Glutamatergic neuron (in vitro differentiated cells): ENCODE data around the gene MYOZ3. TPM values are rescaled to one million over a fixed set of nuclear protein-coding genes. Genes with fewer than 3 reads are reported as not detected.

Source experiments
- DNase-seq: peaks from one replicate; pipeline ENCODE4 v3.0.0; 2022
- H3K27ac Mint-ChIP-seq: one replicate; pipeline ENCODE4 v1.8.0; 2020; ENCODE audit warnings: mild to moderate bottlenecking, mixed read lengths, inconsistent platforms; ENCODE audit not compliant: unreplicated experiment
- H3K27me3 Mint-ChIP-seq: one replicate; pipeline ENCODE4 v1.8.0; 2020; ENCODE audit warnings: mild to moderate bottlenecking, moderate library complexity, mixed read lengths, inconsistent platforms; ENCODE audit not compliant: unreplicated experiment
- H3K36me3 Mint-ChIP-seq: one replicate; pipeline ENCODE4 v1.8.0; 2020; ENCODE audit warnings: mild to moderate bottlenecking, mixed read lengths, inconsistent platforms; ENCODE audit not compliant: unreplicated experiment
- H3K4me1 Mint-ChIP-seq: one replicate; pipeline ENCODE4 v1.8.0; 2020; ENCODE audit warnings: mild to moderate bottlenecking, low read depth, mixed read lengths, inconsistent platforms; ENCODE audit not compliant: unreplicated experiment
- H3K4me3 Mint-ChIP-seq: one replicate; pipeline ENCODE4 v1.8.0; 2020; ENCODE audit warnings: mild to moderate bottlenecking, mixed read lengths, inconsistent platforms; ENCODE audit not compliant: unreplicated experiment
- H3K9me3 Mint-ChIP-seq: one replicate; pipeline ENCODE4 v1.8.0; 2020; ENCODE audit warnings: mild to moderate bottlenecking, moderate library complexity, mixed read lengths, inconsistent platforms; ENCODE audit not compliant: unreplicated experiment
- CTCF ChIP-seq: fragments of 200-600 bp; sonication (generic); IDR thresholded peaks from one replicate; pipeline ENCODE4 v1.5.0; 2021; ENCODE audit not compliant: partially characterized antibody, unreplicated experiment
- total RNA-seq: library from RNA; stranded (reverse); fragmentation: NEBNext Ultra II Directional; extraction: Animal tissue kit (Norgen Biotek cat#: 25700); gene quantifications from one replicate; pipeline ENCODE4 v1.2.1, GENCODE V29; 2021; ENCODE audit not compliant: unreplicated experiment

MYOZ3 gene
- total RNA-seq, 1 donor from 2014 or later: 0.64 TPM

DNA sequence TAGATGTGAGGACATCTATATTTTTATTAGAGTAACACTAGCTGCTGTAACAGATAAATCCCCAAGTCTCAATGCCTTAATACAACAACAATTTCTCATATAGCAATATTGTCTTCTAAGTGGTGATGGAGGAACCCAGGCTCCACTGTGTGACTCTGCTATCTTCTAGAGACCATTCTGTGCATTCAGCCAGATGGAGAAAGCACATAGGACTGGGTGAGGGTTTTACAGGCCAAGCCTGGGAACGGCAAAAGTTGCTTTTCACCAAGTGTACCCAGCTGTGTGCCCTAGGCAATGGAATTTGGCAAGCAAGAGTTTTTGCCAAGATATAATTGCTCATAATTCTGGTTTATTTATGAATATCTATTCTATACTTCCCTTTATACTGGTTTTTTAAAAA is 28.1 kb downstream of the MYOZ3 start:
- Mint-ChIP-seq H3K36me3 (peaks cover 8% of the 10 kb centered on the region), H3K4me1 (no peaks in the 10 kb centered on the region), H3K27ac (no peak overlapping the region), H3K27me3 (no peaks in the 10 kb centered on the region), H3K9me3 (no peaks in the 10 kb centered on the region), H3K4me3 (no peak overlapping the region)
- TF ChIP-seq CTCF: no peak
- DNase-seq: no peak

DNA sequence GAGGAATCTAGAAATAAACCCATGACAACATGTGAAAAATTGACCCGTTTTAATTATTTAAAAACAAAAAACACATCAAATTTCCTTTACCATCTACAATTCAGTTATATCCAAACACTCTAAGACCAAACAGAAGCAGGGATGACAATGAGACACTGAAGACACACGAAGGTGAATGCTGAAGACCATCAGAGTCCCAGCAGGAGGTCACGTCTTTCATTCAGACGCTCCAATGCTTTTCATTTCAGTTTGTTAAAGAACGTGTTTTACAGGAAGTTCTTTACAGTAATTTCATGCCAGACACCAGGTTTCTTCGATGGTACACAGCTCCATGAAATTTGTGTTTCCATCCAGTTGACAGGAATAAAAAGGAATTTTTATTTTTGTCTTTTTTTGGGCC is 29.7 kb downstream of the MYOZ3 start:
- H3K27me3 Mint-ChIP-seq: no peaks in the 10 kb centered on the region
- no peak for TF ChIP-seq CTCF
- H3K36me3 Mint-ChIP-seq: peaks cover 8% of the 10 kb centered on the region
- no peaks in the 10 kb centered on the region for H3K4me1 Mint-ChIP-seq
- no peak overlapping the region for H3K27ac Mint-ChIP-seq
- DNase-seq: no peak
- H3K4me3 Mint-ChIP-seq: no peak overlapping the region
- H3K9me3 Mint-ChIP-seq: no peaks in the 10 kb centered on the region

DNA sequence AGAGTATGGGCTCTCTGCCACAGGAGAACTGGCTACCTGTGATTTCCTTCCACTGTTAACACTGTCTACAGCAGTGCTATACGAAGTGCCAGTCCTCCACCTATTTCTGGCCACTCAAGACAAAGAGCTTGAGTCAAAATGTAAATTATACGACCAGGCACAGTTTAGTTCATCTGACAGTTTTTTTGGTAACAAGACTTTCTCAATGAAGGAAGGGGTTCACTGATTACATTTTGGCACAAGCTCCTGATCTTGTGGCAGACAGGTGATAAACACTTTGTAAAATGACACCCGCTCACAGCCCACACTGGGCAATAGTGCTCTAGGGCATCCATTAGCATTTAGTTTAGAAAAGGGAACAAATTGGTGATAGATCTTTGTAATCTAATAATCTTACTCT is 31.2 kb downstream of the MYOZ3 start:
- Mint-ChIP-seq H3K4me3 (no peak overlapping the region), H3K9me3 (no peaks in the 10 kb centered on the region), H3K4me1 (no peaks in the 10 kb centered on the region), H3K36me3 (peaks cover 11% of the 10 kb centered on the region), H3K27ac (no peak overlapping the region), H3K27me3 (no peaks in the 10 kb centered on the region)
- TF ChIP-seq CTCF: no peak
- no peak for DNase-seq

DNA sequence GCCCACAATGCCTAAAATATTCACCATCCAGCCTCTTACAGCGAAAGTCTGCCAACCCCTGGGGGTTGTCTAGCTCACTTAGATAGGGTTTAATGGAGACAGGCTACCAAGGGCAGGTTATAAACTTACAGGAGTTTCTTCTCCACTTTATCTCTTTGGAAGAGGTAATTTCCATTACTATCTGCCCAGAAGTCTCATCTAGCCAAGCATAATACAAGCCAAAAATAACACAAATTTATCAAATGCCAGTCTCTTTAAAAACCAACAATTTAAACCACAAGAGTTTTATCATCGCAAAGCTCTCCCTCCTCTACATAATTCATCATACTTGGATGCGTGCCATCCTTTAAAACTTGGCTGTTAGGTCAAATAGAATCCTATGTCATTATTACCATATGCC is 33.6 kb downstream of the MYOZ3 start:
- no peak for DNase-seq
- H3K27ac Mint-ChIP-seq: no peak overlapping the region
- no peaks in the 10 kb centered on the region for H3K4me1 Mint-ChIP-seq
- no peak for TF ChIP-seq CTCF
- H3K9me3 Mint-ChIP-seq: no peaks in the 10 kb centered on the region
- no peak overlapping the region for H3K4me3 Mint-ChIP-seq
- H3K27me3 Mint-ChIP-seq: no peaks in the 10 kb centered on the region
- peaks cover 11% of the 10 kb centered on the region for H3K36me3 Mint-ChIP-seq

DNA sequence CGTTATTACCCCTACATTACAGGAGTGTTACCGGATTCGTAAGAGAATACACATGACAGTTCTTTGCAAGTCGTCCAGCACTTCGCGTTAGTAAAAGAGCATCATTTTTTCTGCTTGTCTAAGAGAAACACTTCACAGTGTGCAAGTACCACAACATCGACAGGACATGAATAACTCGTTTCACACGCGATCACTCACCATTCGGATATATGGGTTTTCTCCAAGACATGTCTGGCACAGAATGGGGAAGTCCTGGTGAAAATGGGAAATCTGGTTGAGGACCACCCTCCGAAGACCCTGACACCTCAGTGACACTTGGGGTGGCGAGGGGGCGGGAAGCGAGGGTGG is 39.2 kb downstream of the MYOZ3 start:
- Mint-ChIP-seq H3K36me3 (peaks cover 4% of the 10 kb centered on the region), H3K27ac (no peak overlapping the region), H3K27me3 (no peaks in the 10 kb centered on the region), H3K9me3 (no peaks in the 10 kb centered on the region), H3K4me1 (no peaks in the 10 kb centered on the region), H3K4me3 (no peak overlapping the region)
- TF ChIP-seq CTCF: no peak
- DNase-seq: no peak
